ENCODE data around the gene FSTL4. TPM values are rescaled to one million over a fixed set of nuclear protein-coding genes. Genes with fewer than 3 reads are reported as not detected.

Gene FSTL4
- total RNA-seq, 4 donors from 2014 or later: 0.18 to 0.27 (median 0.20) TPM; not detected in 1

GRCh38 chr5:133519191-133519590, 93.2 kb downstream of the FSTL4 start:
- Histone ChIP-seq H3K9me3 (no peaks in the 10 kb centered on the region), H3K4me1 (no peaks in the 10 kb centered on the region), H3K4me3 (no peak overlapping the region), H3K36me3 (no peaks in the 10 kb centered on the region), H3K27ac (no peak overlapping the region), H3K27me3 (peaks cover 0 to 3% (median 0%) of the 10 kb centered on the region in 3 donors)
- DNase-seq (no peak), ATAC-seq (no peak)
- intact Hi-C loops (cut with DNase I; ENCODE audit: low total_unique reads) (no loop called here), in situ Hi-C loops (cut with MboI; ENCODE audit: low sequenced_read_pairs in 4 of 4) (no loop called here)
- TF ChIP-seq CTCF (IDR thresholded peaks at IDR 0.05 in 4 of 5, conservative IDR thresholded peaks at IDR 0.05 in 1 of 5) (no peak), POLR2A (IDR thresholded peaks at IDR 0.05) (no peak)

GRCh38 chr5:133514456-133514855, 97.9 kb downstream of the FSTL4 start:
- no peak overlapping the region for H3K27ac ChIP-seq
- in situ Hi-C loops (cut with MboI; ENCODE audit: low sequenced_read_pairs in 4 of 4) (no loop called here), intact Hi-C loops (cut with DNase I; ENCODE audit: low total_unique reads) (no loop called here)
- no peaks in the 10 kb centered on the region for H3K36me3 ChIP-seq
- no peaks in the 10 kb centered on the region for H3K9me3 ChIP-seq
- no peaks in the 10 kb centered on the region for H3K4me1 ChIP-seq
- ATAC-seq (no peak), DNase-seq (no peak)
- H3K4me3 ChIP-seq: no peak overlapping the region
- no peaks in the 10 kb centered on the region for H3K27me3 ChIP-seq
- no peak for TF ChIP-seq POLR2A (IDR thresholded peaks at IDR 0.05)
- no peak for TF ChIP-seq CTCF (IDR thresholded peaks at IDR 0.05 in 4 of 5, conservative IDR thresholded peaks at IDR 0.05 in 1 of 5)

GRCh38 chr5:133512896-133513295, 99.4 kb downstream of the FSTL4 start:
- intact Hi-C loops (cut with DNase I; ENCODE audit: low total_unique reads) (no loop called here), in situ Hi-C loops (cut with MboI; ENCODE audit: low sequenced_read_pairs in 4 of 4) (no loop called here)
- Histone ChIP-seq H3K9me3 (no peaks in the 10 kb centered on the region), H3K27ac (no peak overlapping the region), H3K27me3 (no peaks in the 10 kb centered on the region), H3K4me1 (no peaks in the 10 kb centered on the region), H3K4me3 (no peak overlapping the region), H3K36me3 (no peaks in the 10 kb centered on the region)
- TF ChIP-seq POLR2A (IDR thresholded peaks at IDR 0.05) (no peak), CTCF (IDR thresholded peaks at IDR 0.05 in 4 of 5, conservative IDR thresholded peaks at IDR 0.05 in 1 of 5) (no peak)
- DNase-seq: no peak
- no peak for ATAC-seq

GRCh38 chr5:133511653-133512235, 100.6 kb downstream of the FSTL4 start:
- intact Hi-C loops (cut with DNase I; ENCODE audit: low total_unique reads): no loop called here

More at GRCh38 chr5:133511653-133512235, 100.6 kb downstream of the FSTL4 start:
- Histone ChIP-seq H3K9me3 (no peaks in the 10 kb centered on the region), H3K27me3 (no peaks in the 10 kb centered on the region), H3K27ac (no peak overlapping the region), H3K36me3 (no peaks in the 10 kb centered on the region), H3K4me3 (no peak overlapping the region), H3K4me1 (no peaks in the 10 kb centered on the region)
- in situ Hi-C loops (cut with MboI; ENCODE audit: low sequenced_read_pairs in 4 of 4): no loop called here
- ATAC-seq (no peak), DNase-seq (no peak)
- TF ChIP-seq POLR2A (IDR thresholded peaks at IDR 0.05): no peak
- TF ChIP-seq CTCF (IDR thresholded peaks at IDR 0.05 in 4 of 5, conservative IDR thresholded peaks at IDR 0.05 in 1 of 5): no peak

Measured in gastrocnemius medialis (tissue), 4 donors.